HepG2 (cell line): ENCODE data around the gene TNFRSF11A. TPM values are rescaled to one million over a fixed set of nuclear protein-coding genes. Genes with fewer than 3 reads are reported as not detected.
A peak's percentile ranks its signal among the peaks of the same experiment; 100 is the strongest.

Experiments
- AFF4 ChIP-seq: sonication (generic); formaldehyde crosslinking; IDR thresholded peaks from 2 replicates; pipeline ENCODE4 v1.4.0; 2020; ENCODE audit warnings: missing genetic modification reagents
- ATRX ChIP-seq: sonication (generic); formaldehyde crosslinking; IDR thresholded peaks from 2 replicates; pipeline ENCODE4 v1.4.0; 2020; ENCODE audit warnings: missing genetic modification reagents, borderline replicate concordance
- EHMT2 ChIP-seq: fragments of 200-600 bp; sonication (generic); IDR thresholded peaks from 2 replicates; pipeline ENCODE4 v1.7.0; 2017; ENCODE audit warnings: antibody characterized with exemption, low read depth, low read length, borderline replicate concordance
- ELF3 ChIP-seq: IDR thresholded peaks from 2 replicates; pipeline ENCODE4 v1.6.1; 2016; ENCODE audit warnings: missing genetic modification reagents, missing compliant biosample characterization
- ESRRA ChIP-seq: sonication (generic); formaldehyde crosslinking; IDR thresholded peaks from 2 replicates; pipeline ENCODE4 v1.5.1; 2020; ENCODE audit warnings: mild to moderate bottlenecking, low read depth, missing genetic modification reagents
- RELA ChIP-seq: sonication (generic); formaldehyde crosslinking; IDR thresholded peaks from 2 replicates; pipeline ENCODE4 v1.4.0; 2020; ENCODE audit warnings: missing genetic modification reagents
- RXRA ChIP-seq: sonication (generic); formaldehyde crosslinking; IDR thresholded peaks from 2 replicates; pipeline ENCODE4 v1.5.1; 2020; ENCODE audit warnings: missing genetic modification reagents
- SP5 ChIP-seq: IDR thresholded peaks from 2 replicates; pipeline ENCODE4 v1.6.1; 2016; ENCODE audit warnings: low read depth, borderline replicate concordance
- TEAD3 ChIP-seq: optimal IDR thresholded peaks from 2 replicates; pipeline ENCODE3; 2016; ENCODE audit warnings: borderline replicate concordance
- ZNF263 ChIP-seq: sonication (generic); formaldehyde crosslinking; IDR thresholded peaks from 2 replicates; pipeline ENCODE4 v1.4.0; 2020; ENCODE audit warnings: missing genetic modification reagents
- ZNF362 ChIP-seq: sonication (generic); formaldehyde crosslinking; IDR thresholded peaks from 2 replicates; pipeline ENCODE4 v1.4.0; 2020; ENCODE audit warnings: missing genetic modification reagents, mild to moderate bottlenecking, borderline replicate concordance
- ZNF615 ChIP-seq: sonication (generic); formaldehyde crosslinking; IDR thresholded peaks from 2 replicates; pipeline ENCODE4 v1.5.0; 2020; ENCODE audit warnings: mild to moderate bottlenecking, missing genetic modification reagents, borderline replicate concordance
- ZNF616 ChIP-seq: sonication (generic); formaldehyde crosslinking; IDR thresholded peaks from 2 replicates; pipeline ENCODE4 v1.5.0; 2020; ENCODE audit warnings: low read depth, mild to moderate bottlenecking, missing genetic modification reagents
- ZNF619 ChIP-seq: sonication (generic); formaldehyde crosslinking; IDR thresholded peaks from 2 replicates; pipeline ENCODE4 v1.4.0; 2020; ENCODE audit warnings: mild to moderate bottlenecking, missing genetic modification reagents
- ZNF670 ChIP-seq: sonication (generic); formaldehyde crosslinking; IDR thresholded peaks from 2 replicates; pipeline ENCODE4 v1.8.0; 2022; ENCODE audit warnings: mild to moderate bottlenecking, missing genetic modification reagents, borderline replicate concordance
- ZNF7 ChIP-seq: IDR thresholded peaks from 2 replicates; pipeline ENCODE4 v1.6.1; 2016; ENCODE audit warnings: missing biosample characterization, missing genetic modification reagents
- ZNF841 ChIP-seq: sonication (generic); formaldehyde crosslinking; IDR thresholded peaks from 2 replicates; pipeline ENCODE4 v1.8.1; 2023; ENCODE audit warnings: missing genetic modification reagents, borderline replicate concordance
- ZNF879 ChIP-seq: sonication (generic); formaldehyde crosslinking; IDR thresholded peaks from 2 replicates; pipeline ENCODE4 v1.8.1; 2023; ENCODE audit warnings: missing genetic modification reagents
- polyA plus RNA-seq, 8 experiments: library from polyadenylated mRNA; depleted of rRNA in 3 of 8; stranded (reverse) in 7 of 8; unstranded in 1 of 8; fragments of >200 nt; fragmentation: Illumina TruSeq in 4 of 8; extraction: Trizol in 4 of 8; gene quantifications; 2 replicates each; pipeline versions ENCODE4 v1.2.1 to v1.2.3, GENCODE V29; 2011 to 2016; ENCODE audit warnings: low read depth in 4 of 8, missing spikeins in 1 of 8, mixed read lengths in 1 of 8; ENCODE audit not compliant: insufficient read depth in 1 of 8
- total RNA-seq, 5 experiments: library from RNA; depleted of rRNA; stranded (reverse); fragments of >200 nt; fragmentation: Illumina TruSeq; extraction: Trizol; gene quantifications; 2 replicates each; pipeline ENCODE4 v1.2.3, GENCODE V29; 2016; ENCODE audit warnings: low read depth in 1 of 5
- TF ChIP-seq, protein P1 (sequence below): IDR thresholded peaks from 2 replicates; pipeline ENCODE4 v1.6.1; 2016; ENCODE audit warnings: mild to moderate bottlenecking, missing biosample characterization, missing genetic modification reagents
- TF ChIP-seq, protein P2 (sequence below): fragments of 450-650 bp; IDR thresholded peaks from 2 replicates; pipeline ENCODE4 v1.6.1; 2017; ENCODE audit warnings: mild to moderate bottlenecking
- TF ChIP-seq, protein P3 (sequence below): sonication (generic); formaldehyde crosslinking; IDR thresholded peaks from 2 replicates; pipeline ENCODE4 v1.4.0; 2020; ENCODE audit warnings: missing genetic modification reagents

TNFRSF11A gene
- total and polyA plus RNA-seq, 2 of the 13 experiments (the other 11 are each of a cell fraction or from before 2014, with no cell fraction given) = 4.6 to 6.4 TPM

DNA sequence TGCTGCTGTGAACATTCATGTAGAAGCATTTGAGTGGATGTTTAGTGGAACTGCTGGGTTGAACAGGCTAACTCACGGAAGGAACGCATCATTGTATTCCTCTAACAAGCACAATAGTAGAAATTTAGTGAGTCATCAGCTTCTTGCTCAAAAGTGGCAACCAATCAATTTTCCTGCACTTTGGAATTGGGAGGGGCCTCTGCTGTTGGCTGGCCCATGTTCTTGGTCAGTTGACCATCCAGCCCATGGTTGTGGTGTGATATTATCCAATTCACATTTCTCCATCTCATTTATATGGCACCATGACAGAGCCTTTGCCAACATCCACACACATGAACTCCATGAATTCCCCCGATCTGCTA is 95.0 kb downstream of the TNFRSF11A start (continued):
- TF ChIP-seq AFF4 (CRISPR knock-in tag) (no peak), ZNF7 (no peak), ESRRA (CRISPR knock-in tag) (no peak), RXRA (no peak), RELA (no peak), ATRX (CRISPR knock-in tag) (no peak), ZNF841 (CRISPR knock-in tag) (no peak), ZNF619 (CRISPR knock-in tag) (no peak), ZNF362 (no peak), ZNF616 (no peak), ZNF670 (0 out of 2 replicates have a peak, but pooled peaks have one; percentile 42), EHMT2 (peak; percentile 95), ZNF879 (CRISPR knock-in tag) (no peak), TEAD3 (CRISPR knock-in tag) (peak; percentile 8), ZNF263 (CRISPR knock-in tag) (no peak), ELF3 (peak; percentile 47; the same call in 1 of the 2 replicates), ZNF615 (CRISPR knock-in tag) (no peak), SP5 (peak; percentile 59; the same call in 1 of the 2 replicates)
- TF ChIP-seq, protein P1, sequence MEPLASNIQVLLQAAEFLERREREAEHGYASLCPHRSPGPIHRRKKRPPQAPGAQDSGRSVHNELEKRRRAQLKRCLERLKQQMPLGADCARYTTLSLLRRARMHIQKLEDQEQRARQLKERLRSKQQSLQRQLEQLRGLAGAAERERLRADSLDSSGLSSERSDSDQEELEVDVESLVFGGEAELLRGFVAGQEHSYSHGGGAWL (CRISPR knock-in tag) = no peak
- TF ChIP-seq, protein P2, sequence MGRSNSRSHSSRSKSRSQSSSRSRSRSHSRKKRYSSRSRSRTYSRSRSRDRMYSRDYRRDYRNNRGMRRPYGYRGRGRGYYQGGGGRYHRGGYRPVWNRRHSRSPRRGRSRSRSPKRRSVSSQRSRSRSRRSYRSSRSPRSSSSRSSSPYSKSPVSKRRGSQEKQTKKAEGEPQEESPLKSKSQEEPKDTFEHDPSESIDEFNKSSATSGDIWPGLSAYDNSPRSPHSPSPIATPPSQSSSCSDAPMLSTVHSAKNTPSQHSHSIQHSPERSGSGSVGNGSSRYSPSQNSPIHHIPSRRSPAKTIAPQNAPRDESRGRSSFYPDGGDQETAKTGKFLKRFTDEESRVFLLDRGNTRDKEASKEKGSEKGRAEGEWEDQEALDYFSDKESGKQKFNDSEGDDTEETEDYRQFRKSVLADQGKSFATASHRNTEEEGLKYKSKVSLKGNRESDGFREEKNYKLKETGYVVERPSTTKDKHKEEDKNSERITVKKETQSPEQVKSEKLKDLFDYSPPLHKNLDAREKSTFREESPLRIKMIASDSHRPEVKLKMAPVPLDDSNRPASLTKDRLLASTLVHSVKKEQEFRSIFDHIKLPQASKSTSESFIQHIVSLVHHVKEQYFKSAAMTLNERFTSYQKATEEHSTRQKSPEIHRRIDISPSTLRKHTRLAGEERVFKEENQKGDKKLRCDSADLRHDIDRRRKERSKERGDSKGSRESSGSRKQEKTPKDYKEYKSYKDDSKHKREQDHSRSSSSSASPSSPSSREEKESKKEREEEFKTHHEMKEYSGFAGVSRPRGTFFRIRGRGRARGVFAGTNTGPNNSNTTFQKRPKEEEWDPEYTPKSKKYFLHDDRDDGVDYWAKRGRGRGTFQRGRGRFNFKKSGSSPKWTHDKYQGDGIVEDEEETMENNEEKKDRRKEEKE = no peak
- TF ChIP-seq, protein P3, sequence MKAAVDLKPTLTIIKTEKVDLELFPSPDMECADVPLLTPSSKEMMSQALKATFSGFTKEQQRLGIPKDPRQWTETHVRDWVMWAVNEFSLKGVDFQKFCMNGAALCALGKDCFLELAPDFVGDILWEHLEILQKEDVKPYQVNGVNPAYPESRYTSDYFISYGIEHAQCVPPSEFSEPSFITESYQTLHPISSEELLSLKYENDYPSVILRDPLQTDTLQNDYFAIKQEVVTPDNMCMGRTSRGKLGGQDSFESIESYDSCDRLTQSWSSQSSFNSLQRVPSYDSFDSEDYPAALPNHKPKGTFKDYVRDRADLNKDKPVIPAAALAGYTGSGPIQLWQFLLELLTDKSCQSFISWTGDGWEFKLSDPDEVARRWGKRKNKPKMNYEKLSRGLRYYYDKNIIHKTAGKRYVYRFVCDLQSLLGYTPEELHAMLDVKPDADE = no peak
